LNCaP clone FGC (cell line): ENCODE measurements around the gene MOB3B.

Experiments
- DNase-seq: peaks from one replicate; pipeline ENCODE4 v3.0.0-alpha.2; 2011; ENCODE audit warnings: low read depth
- H3K4me3 ChIP-seq: 2 replicates; pipeline ENCODE4 v1.5.1; 2011; ENCODE audit warnings: mild to moderate bottlenecking, low read depth, low read length, control low read depth
- CTCF ChIP-seq: IDR thresholded peaks from 2 replicates; pipeline ENCODE4 v1.5.1; 2012; ENCODE audit warnings: mild to moderate bottlenecking; ENCODE audit not compliant: control insufficient read depth, insufficient read depth; ENCODE audit errors: extremely low read depth

MOB3B gene

GRCh38 chr9:27431543-27432147, 98.0 kb downstream of the MOB3B start:
- no peak overlapping the region for H3K4me3 ChIP-seq
- DNase-seq = no peak
- no peak for TF ChIP-seq CTCF

- no peak for DNase-seq
- no peak overlapping the region for H3K4me3 ChIP-seq
- no peak for TF ChIP-seq CTCF
These were observed 98.7 kb downstream of the MOB3B start for GRCh38 chr9:27430750-27431535.

- H3K4me3 ChIP-seq = no peak overlapping the region
- TF ChIP-seq CTCF = no peak
- DNase-seq = no peak
These were observed 99.7 kb downstream of the MOB3B start for GRCh38 chr9:27429917-27430316.

- TF ChIP-seq CTCF = no peak
- no peak overlapping the region for H3K4me3 ChIP-seq
- no peak for DNase-seq
These were observed 100.2 kb downstream of the MOB3B start for GRCh38 chr9:27429436-27429835.

- no peak for TF ChIP-seq CTCF
- H3K4me3 ChIP-seq = no peak overlapping the region
- DNase-seq = no peak
These were observed 101.1 kb downstream of the MOB3B start for GRCh38 chr9:27428551-27428950.

- DNase-seq = no peak
- no peak for TF ChIP-seq CTCF
- H3K4me3 ChIP-seq = no peak overlapping the region
These were observed 102.4 kb downstream of the MOB3B start for GRCh38 chr9:27427272-27427643.
